Measurements from ENCODE around the gene XPO6. TPM values are rescaled to one million over a fixed set of nuclear protein-coding genes. Genes with fewer than 3 reads are reported as not detected.

The XPO6 gene
- total RNA-seq, 1 donor from 2014 or later: 72.7 TPM

- Histone ChIP-seq H3K4me1 (peaks cover 7% of the 10 kb centered on the region), H3K4me3 (no peak overlapping the region), H3K9me3 (no peaks in the 10 kb centered on the region), H3K27ac (no peak overlapping the region), H3K36me3 (no peaks in the 10 kb centered on the region), H3K27me3 (no peaks in the 10 kb centered on the region)
- TF ChIP-seq CTCF (IDR thresholded peaks at IDR 0.05): no peak
- no peak for TF ChIP-seq POLR2AphosphoS5 (IDR thresholded peaks at IDR 0.05; ENCODE audit: insufficient read depth in 1 of 2, low read depth in 1 of 2)
- TF ChIP-seq POLR2A (IDR thresholded peaks at IDR 0.05): no peak
- intact Hi-C loops (cut with DNase I): no loop called here
- DNase-seq (ENCODE audit: extremely low spot score in 2 of 2): no peak
These were observed 124.6 kb downstream of the XPO6 start for GRCh38 chr16:28087140-28087660.

- Histone ChIP-seq H3K4me1 (peaks cover 7% of the 10 kb centered on the region), H3K9me3 (no peaks in the 10 kb centered on the region), H3K27me3 (no peaks in the 10 kb centered on the region), H3K27ac (no peak overlapping the region), H3K36me3 (no peaks in the 10 kb centered on the region), H3K4me3 (no peak overlapping the region)
- no peak for DNase-seq (ENCODE audit: extremely low spot score in 2 of 2)
- no peak for TF ChIP-seq POLR2A (IDR thresholded peaks at IDR 0.05)
- TF ChIP-seq POLR2AphosphoS5 (IDR thresholded peaks at IDR 0.05; ENCODE audit: insufficient read depth in 1 of 2, low read depth in 1 of 2): no peak
- TF ChIP-seq CTCF (IDR thresholded peaks at IDR 0.05): no peak
- intact Hi-C loops (cut with DNase I): no loop called here
These were observed 125.3 kb downstream of the XPO6 start for GRCh38 chr16:28086186-28087139.

- intact Hi-C loops (cut with DNase I): no loop called here
- Histone ChIP-seq H3K4me1 (peaks cover 7% of the 10 kb centered on the region), H3K9me3 (no peaks in the 10 kb centered on the region), H3K4me3 (no peak overlapping the region), H3K27me3 (no peaks in the 10 kb centered on the region), H3K27ac (no peak overlapping the region), H3K36me3 (no peaks in the 10 kb centered on the region)
- DNase-seq (ENCODE audit: extremely low spot score in 2 of 2): no peak
- TF ChIP-seq CTCF (IDR thresholded peaks at IDR 0.05) (no peak), POLR2A (IDR thresholded peaks at IDR 0.05) (no peak), POLR2AphosphoS5 (IDR thresholded peaks at IDR 0.05; ENCODE audit: insufficient read depth in 1 of 2, low read depth in 1 of 2) (no peak)
These were observed 126.2 kb downstream of the XPO6 start for GRCh38 chr16:28085389-28086171.

GRCh38 chr16:28084209-28084608 lies 127.6 kb downstream of the XPO6 start:
- Histone ChIP-seq H3K36me3 (no peaks in the 10 kb centered on the region), H3K27ac (no peak overlapping the region), H3K27me3 (no peaks in the 10 kb centered on the region), H3K4me1 (peaks cover 7% of the 10 kb centered on the region), H3K9me3 (no peaks in the 10 kb centered on the region), H3K4me3 (no peak overlapping the region)
- no peak for DNase-seq (ENCODE audit: extremely low spot score in 2 of 2)
- intact Hi-C loops (cut with DNase I): no loop called here
- no peak for TF ChIP-seq POLR2AphosphoS5 (IDR thresholded peaks at IDR 0.05; ENCODE audit: insufficient read depth in 1 of 2, low read depth in 1 of 2)
- TF ChIP-seq CTCF (IDR thresholded peaks at IDR 0.05): no peak
- no peak for TF ChIP-seq POLR2A (IDR thresholded peaks at IDR 0.05)
